ENCODE measurements around the gene MCUR1. TPM values are rescaled to one million over a fixed set of nuclear protein-coding genes. Genes with fewer than 3 reads are reported as not detected.
"Not testable (repeated sequence)": the region's sequence is repeated elsewhere in the genome, so short reads cannot be mapped to it uniquely, and the experiment has no call there.

Gene MCUR1
- total RNA-seq, 3 donors from 2014 or later: 12.8 to 14.9 (median 14.1) TPM

GRCh38 chr6:13794184-13794583, 20.2 kb downstream of the MCUR1 start:
- intact Hi-C loops (cut with DNase I; ENCODE audit: low total_unique reads): no loop called here
- no peak for TF ChIP-seq POLR2AphosphoS5 (IDR thresholded peaks at IDR 0.05)
- TF ChIP-seq POLR2A (IDR thresholded peaks at IDR 0.05): no peak
- TF ChIP-seq CTCF (IDR thresholded peaks at IDR 0.05): no peak
- H3K27me3 ChIP-seq: no peaks in the 10 kb centered on the region
- H3K4me3 ChIP-seq: no peak overlapping the region
- no peak for DNase-seq (ENCODE audit: low spot score in 2 of 2)
- H3K9me3 ChIP-seq: no peaks in the 10 kb centered on the region
- H3K27ac ChIP-seq: no peak overlapping the region
- H3K4me1 ChIP-seq: no peaks in the 10 kb centered on the region
- no peaks in the 10 kb centered on the region for H3K36me3 ChIP-seq

- Histone ChIP-seq H3K27ac (no peak overlapping the region), H3K27me3 (no peaks in the 10 kb centered on the region), H3K4me3 (no peak overlapping the region), H3K4me1 (no peaks in the 10 kb centered on the region), H3K36me3 (no peaks in the 10 kb centered on the region), H3K9me3 (no peaks in the 10 kb centered on the region)
- DNase-seq (ENCODE audit: low spot score in 2 of 2): no peak
- TF ChIP-seq CTCF (IDR thresholded peaks at IDR 0.05) (no peak), POLR2A (IDR thresholded peaks at IDR 0.05) (no peak), POLR2AphosphoS5 (IDR thresholded peaks at IDR 0.05) (no peak)
- intact Hi-C loops (cut with DNase I; ENCODE audit: low total_unique reads): no loop called here
These were observed 24.6 kb downstream of the MCUR1 start for GRCh38 chr6:13789746-13790145.

- no peak overlapping the region for H3K27ac ChIP-seq
- no peak for DNase-seq (ENCODE audit: low spot score in 2 of 2)
- TF ChIP-seq CTCF (IDR thresholded peaks at IDR 0.05): no peak
- TF ChIP-seq POLR2AphosphoS5 (IDR thresholded peaks at IDR 0.05): no peak
- TF ChIP-seq POLR2A (IDR thresholded peaks at IDR 0.05): no peak
- no peaks in the 10 kb centered on the region for H3K9me3 ChIP-seq
- no peaks in the 10 kb centered on the region for H3K4me1 ChIP-seq
- intact Hi-C loops (cut with DNase I; ENCODE audit: low total_unique reads): no loop called here
- no peaks in the 10 kb centered on the region for H3K27me3 ChIP-seq
- no peak overlapping the region for H3K4me3 ChIP-seq
- no peaks in the 10 kb centered on the region for H3K36me3 ChIP-seq
These were observed 25.5 kb downstream of the MCUR1 start for GRCh38 chr6:13788820-13789219.

GRCh38 chr6:13787137-13787536, 27.2 kb downstream of the MCUR1 start:
- DNase-seq (ENCODE audit: low spot score in 2 of 2): no peak
- intact Hi-C loops (cut with DNase I; ENCODE audit: low total_unique reads): no loop called here

GRCh38 chr6:13780162-13780561, 34.2 kb downstream of the MCUR1 start:
- H3K4me3 ChIP-seq; H3K36me3 ChIP-seq; H3K4me1 ChIP-seq; H3K27me3 ChIP-seq; H3K9me3 ChIP-seq; DNase-seq (ENCODE audit: low spot score in 2 of 2); H3K27ac ChIP-seq; intact Hi-C loops (cut with DNase I; ENCODE audit: low total_unique reads): not testable (repeated sequence)

More at GRCh38 chr6:13787137-13787536, 27.2 kb downstream of the MCUR1 start:
- H3K9me3 ChIP-seq: no peaks in the 10 kb centered on the region
- TF ChIP-seq POLR2A (IDR thresholded peaks at IDR 0.05): no peak
- TF ChIP-seq POLR2AphosphoS5 (IDR thresholded peaks at IDR 0.05): no peak
- no peak for TF ChIP-seq CTCF (IDR thresholded peaks at IDR 0.05)
- H3K4me3 ChIP-seq: peak overlapping the region in 1 of 3 donors; percentile 4
- no peaks in the 10 kb centered on the region for H3K36me3 ChIP-seq
- no peak overlapping the region for H3K27ac ChIP-seq
- H3K27me3 ChIP-seq: no peaks in the 10 kb centered on the region
- no peaks in the 10 kb centered on the region for H3K4me1 ChIP-seq

GRCh38 chr6:13778028-13778427, 36.3 kb downstream of the MCUR1 start:
- no peak for DNase-seq (ENCODE audit: low spot score in 2 of 2)
- Histone ChIP-seq H3K4me1 (no peaks in the 10 kb centered on the region), H3K27me3 (no peaks in the 10 kb centered on the region), H3K27ac (no peak overlapping the region), H3K36me3 (no peaks in the 10 kb centered on the region), H3K4me3 (no peak overlapping the region), H3K9me3 (no peaks in the 10 kb centered on the region)
- TF ChIP-seq CTCF (IDR thresholded peaks at IDR 0.05): no peak
- TF ChIP-seq POLR2A (IDR thresholded peaks at IDR 0.05): no peak
- no peak for TF ChIP-seq POLR2AphosphoS5 (IDR thresholded peaks at IDR 0.05)
- intact Hi-C loops (cut with DNase I; ENCODE audit: low total_unique reads): no loop called here

Measured in breast epithelium (tissue), 4 donors.